ENCODE measurements around the gene KL.

DNA sequence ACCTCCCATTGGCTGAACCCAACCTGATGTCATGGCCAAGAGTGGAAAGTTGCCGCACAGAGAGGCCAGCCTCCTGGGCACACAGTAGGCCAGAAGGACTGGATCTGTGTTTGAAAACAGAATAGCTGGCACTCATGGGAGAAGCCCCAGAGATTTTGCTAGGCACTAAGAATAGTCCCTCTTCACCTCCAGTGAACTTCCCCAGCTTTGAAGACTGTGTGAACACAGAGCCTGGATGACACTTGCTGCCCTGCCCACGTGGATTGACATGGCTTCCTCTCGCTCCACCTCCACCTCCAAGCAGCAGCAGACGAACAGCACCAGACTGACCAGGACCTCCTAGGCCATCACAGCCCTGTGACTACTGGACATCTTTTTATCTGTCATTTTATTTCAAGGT lies 37.9 kb upstream of the KL start:
- TF ChIP-seq POLR2A (IDR thresholded peaks at IDR 0.05; ENCODE audit: low read depth, low read length) (no peak), POLR2AphosphoS5 (IDR thresholded peaks at IDR 0.05; ENCODE audit: low read depth, low read length) (no peak), TAF1 (IDR thresholded peaks at IDR 0.05; ENCODE audit: low read depth, low read length) (no peak), SPI1 (IDR thresholded peaks at IDR 0.05; ENCODE audit: low read depth, low read length) (no peak), PAX5 (IDR thresholded peaks at IDR 0.05; ENCODE audit: insufficient read depth, low read length, severe bottlenecking) (no peak), POU2F2 (IDR thresholded peaks at IDR 0.05; ENCODE audit: low read depth, low read length) (no peak)
